GM13976 (cell line): Measurements from ENCODE around the gene CACNB4.

ENCODE experiments used
- DNase-seq: peaks from one replicate; pipeline ENCODE4 v3.0.0; 2012; ENCODE audit warnings: low spot score
- in situ Hi-C: fragments of 300-500 bp; cut with MboI; formaldehyde crosslinking; loops from one replicate; pipeline ENCODE4 v1.12.0; 2022; ENCODE audit warnings: low sequenced_read_pairs, mixed read lengths, inconsistent platforms; ENCODE audit not compliant: unreplicated experiment
- TF ChIP-seq, protein P1 (sequence below): IDR thresholded peaks from 2 replicates; pipeline ENCODE4 v1.5.1; 2012; ENCODE audit warnings: borderline replicate concordance, mild to moderate bottlenecking; ENCODE audit not compliant: insufficient read depth; ENCODE audit errors: extremely low read depth, missing control alignments, control extremely low read depth

Gene CACNB4

DNA sequence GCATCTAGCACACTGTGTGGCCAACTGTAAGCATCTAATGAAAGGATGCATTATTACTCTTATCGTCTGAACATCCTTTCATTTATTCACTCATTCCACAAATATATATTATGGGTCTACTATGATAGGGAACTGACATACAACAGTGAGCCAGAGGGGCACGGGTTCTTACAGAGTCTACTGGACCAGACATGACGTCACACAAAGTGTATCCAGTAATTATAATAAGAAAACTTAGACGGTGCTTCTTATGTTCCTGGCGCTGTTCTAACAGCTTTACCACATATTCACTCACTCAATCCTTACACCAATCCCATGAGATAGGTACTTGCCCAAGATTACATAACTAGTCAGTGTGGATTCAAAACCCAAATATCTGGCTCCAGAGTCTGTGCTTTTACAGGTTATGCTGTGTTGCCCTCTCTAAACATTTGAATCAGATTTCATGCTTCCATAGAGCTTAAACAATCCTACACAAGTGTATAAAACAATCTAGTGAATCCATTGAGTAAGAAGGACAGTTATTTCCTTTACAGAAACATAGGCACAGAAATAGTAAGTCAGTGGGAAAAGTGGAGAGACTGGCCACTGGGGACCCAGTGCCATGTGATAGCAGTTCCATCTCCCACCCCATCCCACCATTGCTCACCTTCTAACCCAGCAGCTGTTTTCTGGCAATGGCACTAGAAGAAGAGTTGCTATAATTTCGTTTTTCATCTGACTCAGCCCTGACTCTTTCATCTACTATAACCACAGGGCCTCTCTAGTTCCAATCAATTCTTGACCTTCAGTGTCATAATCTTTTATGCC lies 246.4 kb downstream of the CACNB4 start:
- in situ Hi-C loops, result no loop called here
- DNase-seq, result no peak
- TF ChIP-seq, protein P1, sequence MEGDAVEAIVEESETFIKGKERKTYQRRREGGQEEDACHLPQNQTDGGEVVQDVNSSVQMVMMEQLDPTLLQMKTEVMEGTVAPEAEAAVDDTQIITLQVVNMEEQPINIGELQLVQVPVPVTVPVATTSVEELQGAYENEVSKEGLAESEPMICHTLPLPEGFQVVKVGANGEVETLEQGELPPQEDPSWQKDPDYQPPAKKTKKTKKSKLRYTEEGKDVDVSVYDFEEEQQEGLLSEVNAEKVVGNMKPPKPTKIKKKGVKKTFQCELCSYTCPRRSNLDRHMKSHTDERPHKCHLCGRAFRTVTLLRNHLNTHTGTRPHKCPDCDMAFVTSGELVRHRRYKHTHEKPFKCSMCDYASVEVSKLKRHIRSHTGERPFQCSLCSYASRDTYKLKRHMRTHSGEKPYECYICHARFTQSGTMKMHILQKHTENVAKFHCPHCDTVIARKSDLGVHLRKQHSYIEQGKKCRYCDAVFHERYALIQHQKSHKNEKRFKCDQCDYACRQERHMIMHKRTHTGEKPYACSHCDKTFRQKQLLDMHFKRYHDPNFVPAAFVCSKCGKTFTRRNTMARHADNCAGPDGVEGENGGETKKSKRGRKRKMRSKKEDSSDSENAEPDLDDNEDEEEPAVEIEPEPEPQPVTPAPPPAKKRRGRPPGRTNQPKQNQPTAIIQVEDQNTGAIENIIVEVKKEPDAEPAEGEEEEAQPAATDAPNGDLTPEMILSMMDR, result no peak

DNA sequence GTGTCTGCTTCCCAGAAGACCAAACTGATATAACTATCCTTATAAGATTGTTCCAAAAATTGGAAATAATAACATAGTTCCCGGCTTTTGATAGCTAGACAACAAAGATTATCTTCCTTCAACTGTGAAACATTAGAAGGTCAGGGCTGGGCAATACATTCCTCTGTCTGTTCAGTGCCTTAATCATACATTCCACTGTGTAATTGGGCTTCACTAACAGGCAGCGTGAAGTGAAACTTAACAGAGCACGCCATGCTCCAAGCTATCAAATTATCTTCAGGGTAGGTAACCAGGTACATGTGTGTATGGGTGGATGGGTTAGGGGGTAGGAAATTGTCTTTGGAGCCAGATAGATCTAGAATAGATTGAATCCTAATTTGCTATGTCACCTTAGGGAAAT lies 247.1 kb downstream of the CACNB4 start:
- TF ChIP-seq, protein P1, result no peak
- in situ Hi-C loops, result no loop called here

DNA sequence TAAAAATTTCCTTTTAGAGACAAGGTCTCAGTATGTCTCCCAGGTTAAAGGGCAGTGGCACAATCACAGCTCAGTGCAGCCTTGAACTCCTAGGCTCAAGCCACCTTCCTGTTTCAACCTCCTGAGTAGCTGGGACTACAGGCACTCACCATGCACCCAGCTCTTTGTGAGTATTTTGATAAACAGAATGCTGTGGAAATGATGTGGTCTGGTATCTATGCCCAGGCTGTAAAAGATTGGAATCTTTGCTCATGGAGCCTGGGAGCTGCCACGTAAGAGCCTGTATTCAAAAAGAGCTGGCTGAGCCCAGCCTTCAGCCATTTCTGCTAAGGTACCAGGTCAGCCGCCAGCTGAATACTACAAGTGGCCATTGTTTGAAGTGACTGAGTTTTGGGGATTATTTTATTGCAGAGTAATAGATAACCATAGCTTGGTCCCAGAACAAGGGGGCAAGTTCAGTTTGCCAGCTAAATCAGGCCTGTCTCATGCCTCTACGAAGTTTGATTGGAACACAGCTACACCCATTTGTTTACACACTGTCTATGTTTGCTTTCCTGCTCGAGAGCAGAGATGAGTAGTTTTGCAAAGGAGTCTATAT lies 249.3 kb downstream of the CACNB4 start:
- no peak for DNase-seq
- in situ Hi-C loops, result no loop called here
- TF ChIP-seq, protein P1, result no peak

More for the DNA sequence above, 247.1 kb downstream of the CACNB4 start:
- no peak for DNase-seq

DNA sequence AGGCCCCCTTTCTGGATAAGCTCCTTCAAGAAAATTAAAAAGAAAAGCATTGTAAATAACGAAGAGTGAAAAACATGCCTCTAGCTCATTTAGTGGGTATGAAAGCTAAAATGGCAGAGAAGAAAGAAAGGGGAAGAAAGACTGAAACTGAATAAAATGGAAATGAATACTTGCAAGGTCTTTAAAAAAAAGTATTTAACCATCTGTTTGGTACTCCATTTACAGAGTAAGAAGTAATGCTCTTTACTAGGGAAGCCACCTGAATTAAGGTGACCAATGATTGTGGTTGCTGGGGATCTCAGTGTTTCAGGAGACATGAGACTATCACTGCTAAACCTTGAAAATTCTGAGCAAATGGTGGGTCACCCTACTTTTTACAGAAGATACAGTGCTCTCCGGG lies 253.0 kb downstream of the CACNB4 start:
- in situ Hi-C loops, result no loop called here
- TF ChIP-seq, protein P1, result no peak
- DNase-seq, result no peak

DNA sequence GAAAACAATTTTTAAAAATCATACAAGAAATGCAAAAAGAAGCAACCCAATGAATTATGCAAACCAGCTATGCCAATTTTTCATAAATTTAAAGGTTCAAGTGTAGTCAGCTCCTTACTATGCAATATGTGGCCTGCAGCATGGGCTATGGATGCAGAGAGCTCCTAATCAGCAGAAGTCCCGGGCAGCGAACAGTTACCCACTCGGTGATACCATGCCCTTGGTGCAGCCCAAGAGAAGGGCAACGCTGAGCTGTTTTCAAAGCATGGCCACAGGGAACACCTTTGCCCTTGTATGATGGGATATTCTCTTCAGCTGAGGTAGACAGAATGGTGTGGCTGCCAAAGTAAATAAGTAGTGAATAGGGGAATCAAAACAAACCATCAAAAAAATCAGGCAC lies 253.4 kb downstream of the CACNB4 start:
- no peak for DNase-seq
- TF ChIP-seq, protein P1, result no peak
- in situ Hi-C loops, result no loop called here

DNA sequence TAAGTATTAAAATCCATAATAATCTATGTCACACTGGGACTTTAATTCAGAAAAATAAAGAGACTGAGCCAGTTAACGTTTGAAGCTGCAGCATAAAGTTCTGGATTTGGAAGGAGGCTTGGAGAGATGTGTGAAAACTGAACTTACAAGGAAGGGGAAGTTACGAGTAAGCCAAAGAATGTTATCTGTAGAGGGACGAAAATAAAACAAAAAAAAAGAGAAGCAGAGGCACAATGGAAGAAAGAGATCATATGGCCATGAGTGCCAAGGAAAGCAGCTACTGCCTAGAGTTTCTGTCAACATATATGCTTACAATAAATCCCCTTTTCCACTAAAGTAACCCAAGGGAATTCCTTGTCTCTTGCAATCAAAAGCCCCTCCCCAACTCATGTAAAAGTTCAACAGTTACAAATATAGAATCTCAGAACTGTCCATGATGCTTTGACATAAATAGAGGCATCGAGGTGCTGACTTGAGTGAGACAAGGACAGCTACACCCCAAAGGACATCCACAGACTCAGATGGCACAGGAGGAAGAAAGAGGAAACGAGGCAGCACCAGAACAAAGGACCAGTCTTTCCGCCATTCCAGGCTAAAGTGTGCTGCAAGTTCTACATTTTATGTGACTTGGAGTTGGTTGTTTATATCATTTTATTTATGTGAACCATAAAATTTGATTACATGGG lies 254.5 kb downstream of the CACNB4 start:
- in situ Hi-C loops, result no loop called here
- TF ChIP-seq, protein P1, result no peak
- no peak for DNase-seq
